GM23248 (cell line): ENCODE results near the gene ZNF521.

Source experiments
- EZH2 ChIP-seq: fragments of 200-600 bp; sonication (generic); IDR thresholded peaks from 2 replicates; pipeline ENCODE4 v1.6.1; 2018; ENCODE audit warnings: antibody characterized with exemption, mild to moderate bottlenecking; ENCODE audit not compliant: insufficient read depth, poor library complexity, severe bottlenecking
- EZH2phosphoT487 ChIP-seq: fragments of 200-600 bp; sonication (generic); IDR thresholded peaks from 2 replicates; pipeline ENCODE4 v1.6.1; 2018; ENCODE audit warnings: antibody characterized with exemption, moderate library complexity, mild to moderate bottlenecking, low read depth; ENCODE audit not compliant: insufficient read depth

DNA sequence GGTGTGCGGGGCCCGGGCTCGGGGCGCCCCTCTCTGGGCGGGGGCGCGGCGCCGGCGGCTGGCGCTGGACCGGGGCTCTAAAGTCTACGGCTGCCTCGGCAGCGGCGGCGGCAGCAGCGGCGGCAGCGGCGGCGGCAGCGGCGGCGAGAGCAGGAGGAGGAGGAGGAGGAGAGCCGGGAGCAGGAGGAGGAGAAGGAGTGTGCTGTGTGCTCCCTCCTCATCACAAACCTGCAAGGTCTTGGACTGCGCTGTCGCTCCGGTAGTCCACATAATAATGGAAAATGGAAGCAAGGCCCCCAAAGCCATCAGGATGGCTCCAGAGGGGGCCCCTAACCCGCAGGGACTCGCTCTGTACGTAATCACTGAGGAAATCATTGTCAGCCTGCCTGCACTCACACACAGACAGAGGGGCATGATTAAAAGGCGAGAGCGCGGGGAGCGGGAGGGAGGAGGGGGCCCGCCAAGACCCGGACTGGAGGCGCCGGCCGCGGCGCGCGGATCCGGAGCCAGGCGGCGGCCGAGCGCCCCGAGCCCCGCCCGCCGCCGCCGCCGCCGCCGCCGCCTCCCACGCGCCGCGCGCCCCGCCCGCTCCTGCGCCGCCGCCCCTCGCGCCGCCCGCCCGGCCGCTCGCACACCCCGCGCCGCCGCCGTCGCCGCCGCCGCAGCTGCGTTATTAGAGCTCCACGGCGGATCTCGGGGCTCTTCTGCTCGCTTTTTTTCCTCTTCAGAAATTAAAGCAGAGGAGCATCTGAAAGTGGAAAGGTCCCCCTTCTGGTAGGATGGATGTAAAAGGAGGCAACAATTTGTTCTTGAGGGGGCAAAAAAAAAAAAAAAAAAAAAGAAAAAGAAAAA lies at the start of gene ZNF521:
- no peak for TF ChIP-seq EZH2
- TF ChIP-seq EZH2phosphoT487, result no peak
